SU-DHL-6 (cell line): ENCODE measurements around the gene AKAP8.

Experiments
- H2AFZ ChIP-seq: fragments of 200-600 bp; sonication (generic); 2 replicates; pipeline ENCODE4 v1.6.1; 2014; ENCODE audit warnings: low read depth, mild to moderate bottlenecking, moderate library complexity, mixed read lengths, antibody characterized with exemption, low read length; ENCODE audit not compliant: severe bottlenecking
- H3F3A ChIP-seq: fragments of 200-600 bp; shearing (Covaris generic); 2 replicates; pipeline ENCODE4 v1.6.0; 2016; ENCODE audit warnings: antibody characterized with exemption, mild to moderate bottlenecking; ENCODE audit not compliant: insufficient read depth
- H3K27ac ChIP-seq: fragments of 200-600 bp; sonication (generic); 2 replicates; pipeline ENCODE4 v1.5.1; 2016; ENCODE audit warnings: low read depth, mild to moderate bottlenecking, low read length, moderate library complexity, mixed read lengths
- H3K27me3 ChIP-seq: fragments of 200-600 bp; sonication (generic), shearing (Covaris generic); 2 replicates; pipeline ENCODE4 v1.6.0; 2014; ENCODE audit warnings: mild to moderate bottlenecking, low read length
- H3K36me3 ChIP-seq: fragments of 200-600 bp; sonication (generic); 2 replicates; pipeline ENCODE4 v1.6.1; 2014; ENCODE audit warnings: mild to moderate bottlenecking, low read length, mixed read lengths
- H3K4me2 ChIP-seq: fragments of 300-600, 200-600 bp; shearing (Covaris generic), sonication (generic); 2 replicates; pipeline ENCODE4 v1.6.0; 2014; ENCODE audit warnings: low read length, low read depth, mild to moderate bottlenecking; ENCODE audit not compliant: poor library complexity, severe bottlenecking
- H3K4me3 ChIP-seq: fragments of 200-600 bp; sonication (generic); 2 replicates; pipeline ENCODE4 v1.5.1; 2014; ENCODE audit warnings: antibody characterized with exemption, low read length, mild to moderate bottlenecking, mixed read lengths; ENCODE audit not compliant: insufficient read depth, poor library complexity, severe bottlenecking
- H3K79me2 ChIP-seq: fragments of 200-600 bp; sonication (generic); 2 replicates; pipeline ENCODE4 v1.6.1; 2014; ENCODE audit warnings: mild to moderate bottlenecking, low read length, moderate library complexity; ENCODE audit not compliant: insufficient read depth
- H3K9ac ChIP-seq: fragments of 200-600 bp; sonication (generic); 2 replicates; pipeline ENCODE4 v1.7.0; 2014; ENCODE audit warnings: mild to moderate bottlenecking, low read length
- H3K9me2 ChIP-seq: fragments of 200-600 bp; sonication (generic); replicated peaks from 2 replicates; pipeline ENCODE4 v1.6.1; 2014; ENCODE audit warnings: low read length; ENCODE audit not compliant: insufficient read depth
- H3K9me3 ChIP-seq: fragments of 200-600 bp; sonication (generic); 2 replicates; pipeline ENCODE4 v1.6.1; 2014; ENCODE audit warnings: low read length, mixed read lengths; ENCODE audit not compliant: insufficient read depth
- H4K20me1 ChIP-seq: fragments of 200-600 bp; sonication (generic); 2 replicates; pipeline ENCODE4 v1.6.1; 2014; ENCODE audit warnings: low read depth, mild to moderate bottlenecking, antibody characterized with exemption, low read length, moderate library complexity, mixed read lengths
- EZH2phosphoT487 ChIP-seq: fragments of 200-600 bp; sonication (generic), shearing (Covaris generic); conservative IDR thresholded peaks from 2 replicates; pipeline ENCODE4 v1.6.1; 2018; ENCODE audit warnings: mild to moderate bottlenecking, antibody characterized with exemption, low read length, moderate library complexity, mixed read lengths
- TF ChIP-seq, protein P1 (sequence below): fragments of 200-600 bp; sonication (generic); IDR thresholded peaks from one replicate; pipeline ENCODE4 v1.5.1; 2017; ENCODE audit warnings: antibody characterized with exemption, mild to moderate bottlenecking, low read length, moderate library complexity; ENCODE audit not compliant: insufficient read depth, poor library complexity, severe bottlenecking

The AKAP8 gene

DNA sequence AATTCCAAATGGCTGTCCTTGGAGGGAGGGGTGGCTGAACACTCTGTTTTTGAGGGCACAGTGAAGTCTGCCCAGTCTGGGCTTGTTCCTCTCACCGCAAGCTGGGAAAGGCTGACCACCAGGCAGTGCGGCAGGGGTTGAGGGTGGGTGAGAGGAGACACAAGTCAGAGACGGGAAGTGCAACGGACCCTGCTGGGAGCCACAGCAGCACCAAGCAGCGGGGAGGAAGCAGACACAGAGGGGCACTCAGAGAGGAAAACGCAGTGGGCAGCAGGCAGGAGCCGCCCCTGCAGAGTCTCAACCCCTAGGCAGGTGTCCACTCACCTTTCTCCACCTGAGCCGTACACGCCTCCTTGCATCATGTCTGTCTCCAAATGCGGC is 23.6 kb upstream of the AKAP8 start:
- Histone ChIP-seq H3K27me3 (no peaks in the 10 kb centered on the region), H3K9ac (no peak overlapping the region), H3K79me2 (peaks cover 65% of the 10 kb centered on the region), H2AFZ (no peak overlapping the region), H3K4me3 (no peak overlapping the region), H3K36me3 (peaks cover 2% of the 10 kb centered on the region; the same call in 1 of the 2 replicates), H3K27ac (no peak overlapping the region), H3F3A (no peaks in the 10 kb centered on the region), H3K9me3 (no peaks in the 10 kb centered on the region), H3K4me2 (no peak overlapping the region), H4K20me1 (peaks cover 25% of the 10 kb centered on the region; the same call in 1 of the 2 replicates), H3K9me2 (no peaks in the 10 kb centered on the region)
- TF ChIP-seq, protein P1, sequence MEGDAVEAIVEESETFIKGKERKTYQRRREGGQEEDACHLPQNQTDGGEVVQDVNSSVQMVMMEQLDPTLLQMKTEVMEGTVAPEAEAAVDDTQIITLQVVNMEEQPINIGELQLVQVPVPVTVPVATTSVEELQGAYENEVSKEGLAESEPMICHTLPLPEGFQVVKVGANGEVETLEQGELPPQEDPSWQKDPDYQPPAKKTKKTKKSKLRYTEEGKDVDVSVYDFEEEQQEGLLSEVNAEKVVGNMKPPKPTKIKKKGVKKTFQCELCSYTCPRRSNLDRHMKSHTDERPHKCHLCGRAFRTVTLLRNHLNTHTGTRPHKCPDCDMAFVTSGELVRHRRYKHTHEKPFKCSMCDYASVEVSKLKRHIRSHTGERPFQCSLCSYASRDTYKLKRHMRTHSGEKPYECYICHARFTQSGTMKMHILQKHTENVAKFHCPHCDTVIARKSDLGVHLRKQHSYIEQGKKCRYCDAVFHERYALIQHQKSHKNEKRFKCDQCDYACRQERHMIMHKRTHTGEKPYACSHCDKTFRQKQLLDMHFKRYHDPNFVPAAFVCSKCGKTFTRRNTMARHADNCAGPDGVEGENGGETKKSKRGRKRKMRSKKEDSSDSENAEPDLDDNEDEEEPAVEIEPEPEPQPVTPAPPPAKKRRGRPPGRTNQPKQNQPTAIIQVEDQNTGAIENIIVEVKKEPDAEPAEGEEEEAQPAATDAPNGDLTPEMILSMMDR = no peak
- no peak for TF ChIP-seq EZH2phosphoT487

DNA sequence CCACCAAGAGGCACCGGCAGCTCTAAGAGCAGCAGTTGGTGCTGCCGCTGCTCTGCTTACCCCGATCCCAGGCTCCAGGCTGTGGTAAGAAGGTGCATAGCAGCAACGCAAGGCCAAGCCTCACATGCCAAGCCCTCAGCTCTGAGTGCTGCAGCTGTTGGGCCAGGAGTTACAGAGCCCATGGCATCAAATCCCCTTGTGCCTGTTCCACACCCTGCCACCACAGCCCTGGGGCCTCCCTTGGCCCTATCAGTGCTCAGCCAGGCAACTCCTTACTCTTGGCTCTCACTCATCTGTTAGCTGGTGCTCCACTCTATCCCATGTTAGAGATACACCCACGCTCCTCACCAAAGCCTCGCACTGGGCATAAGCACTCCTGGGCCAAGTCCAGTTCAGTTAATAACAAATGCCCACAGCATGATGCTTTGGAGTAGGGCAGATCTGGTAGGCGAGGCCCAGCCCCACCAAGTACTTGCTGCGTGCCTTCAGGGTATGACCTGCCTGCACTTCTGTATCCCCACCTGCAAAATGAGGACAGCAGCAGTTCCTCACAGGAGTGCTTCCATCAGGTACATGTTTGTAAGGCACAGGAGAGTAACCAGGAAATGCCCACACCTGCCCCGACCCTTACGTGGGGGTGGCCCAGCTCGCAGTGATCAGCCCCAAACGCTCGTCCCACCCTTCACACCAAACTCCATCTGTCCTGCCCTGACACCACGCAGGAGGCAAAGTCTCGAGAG is 23.0 kb upstream of the AKAP8 start:
- Histone ChIP-seq H3F3A (no peaks in the 10 kb centered on the region), H3K27me3 (no peaks in the 10 kb centered on the region), H3K27ac (no peak overlapping the region), H4K20me1 (peaks cover 24% of the 10 kb centered on the region; the same call in 1 of the 2 replicates), H3K9ac (no peak overlapping the region), H3K4me2 (no peak overlapping the region), H3K36me3 (peaks cover 2% of the 10 kb centered on the region; the same call in 1 of the 2 replicates), H3K9me2 (no peaks in the 10 kb centered on the region), H3K9me3 (no peaks in the 10 kb centered on the region), H2AFZ (no peak overlapping the region), H3K79me2 (peaks cover 59% of the 10 kb centered on the region), H3K4me3 (no peak overlapping the region)
- TF ChIP-seq, protein P1 = no peak
- no peak for TF ChIP-seq EZH2phosphoT487

DNA sequence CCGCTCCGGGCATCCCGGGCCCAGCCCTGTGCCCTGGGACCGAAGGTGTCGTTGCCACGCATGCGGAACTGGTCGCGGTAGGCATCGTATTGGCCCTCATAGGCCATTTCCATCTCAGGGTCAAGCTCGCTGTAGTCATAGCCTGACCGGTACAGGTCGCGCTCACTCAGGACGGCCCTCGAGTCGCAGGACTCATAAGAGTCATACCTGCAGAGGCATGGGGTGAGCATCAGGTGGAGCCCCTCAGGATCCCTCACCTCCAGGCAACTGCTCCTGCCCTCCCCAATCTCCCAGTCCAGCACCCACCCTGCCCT is 21.8 kb upstream of the AKAP8 start:
- H3F3A ChIP-seq = no peaks in the 10 kb centered on the region
- H3K27ac ChIP-seq = no peak overlapping the region
- peaks cover 15% of the 10 kb centered on the region; the same call in 1 of the 2 replicates for H4K20me1 ChIP-seq
- H3K36me3 ChIP-seq = peaks cover 5% of the 10 kb centered on the region; the same call in 1 of the 2 replicates
- peaks cover 47% of the 10 kb centered on the region for H3K79me2 ChIP-seq
- no peaks in the 10 kb centered on the region for H3K9me2 ChIP-seq
- no peak overlapping the region for H3K9ac ChIP-seq
- no peak overlapping the region for H3K4me3 ChIP-seq
- no peak overlapping the region for H3K4me2 ChIP-seq
- no peaks in the 10 kb centered on the region for H3K9me3 ChIP-seq
- no peaks in the 10 kb centered on the region for H3K27me3 ChIP-seq
- no peak overlapping the region for H2AFZ ChIP-seq
- TF ChIP-seq, protein P1 = no peak
- TF ChIP-seq EZH2phosphoT487 = no peak
